Measurements from ENCODE around the gene SHMT1. TPM values are rescaled to one million over a fixed set of nuclear protein-coding genes. Genes with fewer than 3 reads are reported as not detected.
"Not testable (repeated sequence)": the region's sequence is repeated elsewhere in the genome, so short reads cannot be mapped to it uniquely, and the experiment has no call there.

SHMT1 gene
- total RNA-seq, 1 donor from 2014 or later = 33.1 TPM

DNA sequence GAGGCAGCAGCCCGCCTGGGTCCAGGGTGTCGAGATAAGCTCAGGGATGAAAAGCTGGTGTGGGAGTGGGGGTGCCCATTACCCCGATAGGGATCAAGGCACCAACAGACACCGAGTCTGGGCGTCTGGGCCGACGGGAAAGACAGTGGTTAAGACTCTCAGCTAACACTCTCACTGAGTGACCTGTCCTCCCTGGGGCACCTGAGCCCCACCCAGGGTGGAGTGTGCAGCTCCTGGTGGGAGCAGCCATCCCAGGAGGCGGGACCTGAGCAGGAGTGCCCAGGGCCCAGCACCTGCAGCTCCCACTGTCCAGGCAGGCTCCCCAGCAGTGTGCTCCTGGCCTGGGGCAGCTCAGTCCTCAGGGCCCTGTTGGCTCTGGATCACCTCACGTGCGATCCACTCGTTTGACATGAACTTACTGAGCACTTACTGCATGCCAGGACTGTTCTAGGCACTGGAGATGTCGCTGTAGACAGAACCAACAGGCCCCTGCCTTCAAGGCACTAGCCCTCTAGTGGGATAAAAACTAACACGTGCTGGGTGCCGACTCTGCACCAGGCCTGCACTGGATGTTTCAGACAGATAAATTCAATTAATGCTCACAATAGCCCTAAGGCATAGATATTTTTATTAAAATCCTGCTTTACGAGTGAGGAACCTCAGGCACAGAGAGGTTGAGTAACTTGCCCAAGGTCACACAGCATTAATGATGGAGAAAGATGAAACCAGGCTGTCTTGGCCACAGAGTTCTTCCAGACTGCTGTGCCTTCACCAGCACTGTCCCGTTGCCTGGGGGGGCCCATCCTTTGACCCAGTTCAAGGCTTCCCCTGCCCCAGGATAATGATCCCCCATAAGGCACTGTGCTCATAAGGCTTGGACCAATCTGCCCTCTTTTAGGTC lies 16.1 kb upstream of the SHMT1 start:
- no peak for DNase-seq
- no peak for ATAC-seq
- Histone ChIP-seq H3K36me3 (no peaks in the 10 kb centered on the region), H3K4me3 (no peak overlapping the region), H3K27ac (no peak overlapping the region), H3K27me3 (ENCODE audit: low read depth) (peaks cover 25% of the 10 kb centered on the region), H3K4me1 (peaks cover 9% of the 10 kb centered on the region), H3K9me3 (no peaks in the 10 kb centered on the region)
- intact Hi-C loops (cut with DNase I) = no loop called here
- TF ChIP-seq, protein P1, sequence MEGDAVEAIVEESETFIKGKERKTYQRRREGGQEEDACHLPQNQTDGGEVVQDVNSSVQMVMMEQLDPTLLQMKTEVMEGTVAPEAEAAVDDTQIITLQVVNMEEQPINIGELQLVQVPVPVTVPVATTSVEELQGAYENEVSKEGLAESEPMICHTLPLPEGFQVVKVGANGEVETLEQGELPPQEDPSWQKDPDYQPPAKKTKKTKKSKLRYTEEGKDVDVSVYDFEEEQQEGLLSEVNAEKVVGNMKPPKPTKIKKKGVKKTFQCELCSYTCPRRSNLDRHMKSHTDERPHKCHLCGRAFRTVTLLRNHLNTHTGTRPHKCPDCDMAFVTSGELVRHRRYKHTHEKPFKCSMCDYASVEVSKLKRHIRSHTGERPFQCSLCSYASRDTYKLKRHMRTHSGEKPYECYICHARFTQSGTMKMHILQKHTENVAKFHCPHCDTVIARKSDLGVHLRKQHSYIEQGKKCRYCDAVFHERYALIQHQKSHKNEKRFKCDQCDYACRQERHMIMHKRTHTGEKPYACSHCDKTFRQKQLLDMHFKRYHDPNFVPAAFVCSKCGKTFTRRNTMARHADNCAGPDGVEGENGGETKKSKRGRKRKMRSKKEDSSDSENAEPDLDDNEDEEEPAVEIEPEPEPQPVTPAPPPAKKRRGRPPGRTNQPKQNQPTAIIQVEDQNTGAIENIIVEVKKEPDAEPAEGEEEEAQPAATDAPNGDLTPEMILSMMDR (IDR thresholded peaks at IDR 0.05) = no peak

GRCh38 chr17:18378614-18379013 lies 15.3 kb upstream of the SHMT1 start:
- ATAC-seq = not testable (repeated sequence)

DNA sequence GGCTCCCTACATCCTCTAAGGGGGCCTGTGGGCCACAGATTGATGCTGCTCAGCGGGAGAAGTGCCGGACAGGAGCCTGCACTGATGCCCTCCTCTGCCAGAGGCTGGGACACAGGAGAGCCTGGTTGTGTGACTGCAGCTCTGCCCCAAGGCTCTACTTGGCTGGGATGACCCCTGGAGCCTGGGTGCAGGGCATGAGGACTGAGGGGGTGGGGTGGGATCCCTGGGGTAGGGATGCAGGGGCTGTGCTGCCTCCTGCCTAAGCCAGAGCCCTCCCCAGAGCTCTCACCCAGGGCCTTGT lies 14.8 kb upstream of the SHMT1 start:
- TF ChIP-seq, protein P1 (IDR thresholded peaks at IDR 0.05) = no peak
- H3K9me3 ChIP-seq = no peaks in the 10 kb centered on the region
- no peaks in the 10 kb centered on the region for H3K36me3 ChIP-seq
- peak overlapping the region; percentile 77 for H3K27ac ChIP-seq
- peaks cover 9% of the 10 kb centered on the region for H3K4me1 ChIP-seq
- peaks cover 24% of the 10 kb centered on the region for H3K27me3 ChIP-seq (ENCODE audit: low read depth)
- no peak for DNase-seq
- ATAC-seq = peak in 1 of 2 donors; percentile 19
- intact Hi-C loops (cut with DNase I) = no loop called here
- H3K4me3 ChIP-seq = peak overlapping the region; percentile 19

More at GRCh38 chr17:18378614-18379013, 15.3 kb upstream of the SHMT1 start:
- DNase-seq; H3K9me3 ChIP-seq; H3K36me3 ChIP-seq; H3K4me1 ChIP-seq; H3K4me3 ChIP-seq; intact Hi-C loops (cut with DNase I): not testable (repeated sequence)
- peaks cover 25% of the 10 kb centered on the region for H3K27me3 ChIP-seq (ENCODE audit: low read depth)
- peak overlapping the region; percentile 77 for H3K27ac ChIP-seq

DNA sequence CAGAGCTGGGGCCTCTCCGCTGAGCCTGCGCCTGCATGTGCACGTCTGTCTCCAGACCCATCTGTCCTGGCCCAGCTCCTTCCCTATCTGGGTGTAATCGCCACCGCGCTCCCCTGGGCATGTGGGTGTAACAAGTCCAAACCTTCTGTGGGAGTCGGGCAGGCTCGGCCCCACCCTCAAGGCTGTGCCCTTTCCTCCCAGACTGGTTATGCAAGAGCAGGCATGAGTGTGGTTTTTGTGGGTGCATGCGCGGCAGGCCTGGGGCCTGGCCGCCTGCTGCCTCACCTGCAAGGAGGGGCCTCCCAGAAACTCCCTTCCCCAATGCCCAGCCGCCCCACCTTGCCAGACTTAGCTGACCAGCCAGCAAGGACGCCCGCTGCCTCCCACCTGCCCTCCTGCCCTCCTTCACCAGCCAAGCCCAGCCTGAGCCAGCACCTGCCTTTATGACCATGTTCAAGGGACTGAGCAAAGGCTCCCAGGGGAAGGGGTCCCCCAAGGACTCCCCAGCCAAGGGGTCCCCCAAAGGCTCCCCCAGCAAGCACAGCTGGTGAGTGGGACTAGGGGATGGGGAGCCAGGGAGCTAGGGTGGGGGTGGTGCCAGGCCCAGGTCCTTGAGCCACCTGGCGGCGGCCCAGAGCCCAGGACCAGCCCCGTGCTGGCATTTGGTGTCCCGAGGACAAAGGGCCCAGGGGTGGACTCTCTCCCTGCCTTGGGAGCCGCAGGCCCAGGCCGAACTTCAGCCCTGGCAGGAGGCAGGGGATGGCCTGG lies 14.3 kb upstream of the SHMT1 start, which contains the start of gene EVPLL:
TSS of gene EVPLL (plus strand) at position 342 of the 768 bp plus-strand sequence. CDS start 3,160 bp downstream, outside the sequence.
- no peaks in the 10 kb centered on the region for H3K9me3 ChIP-seq
- TF ChIP-seq, protein P1 (IDR thresholded peaks at IDR 0.05) = no peak
- peak within 1 kb of the TSS; percentile 19 for H3K4me3 ChIP-seq
- H3K27me3 ChIP-seq (ENCODE audit: low read depth) = peaks cover 19% of the 10 kb centered on the region
- no peaks in the 10 kb centered on the region for H3K36me3 ChIP-seq
- DNase-seq (peak; percentile 92), ATAC-seq (peak; percentile 94 to 98)
- H3K27ac ChIP-seq = peak within 1 kb of the TSS; percentile 77
- H3K4me1 ChIP-seq = peaks cover 9% of the 10 kb centered on the region
- intact Hi-C loops (cut with DNase I) = no loop called here

DNA sequence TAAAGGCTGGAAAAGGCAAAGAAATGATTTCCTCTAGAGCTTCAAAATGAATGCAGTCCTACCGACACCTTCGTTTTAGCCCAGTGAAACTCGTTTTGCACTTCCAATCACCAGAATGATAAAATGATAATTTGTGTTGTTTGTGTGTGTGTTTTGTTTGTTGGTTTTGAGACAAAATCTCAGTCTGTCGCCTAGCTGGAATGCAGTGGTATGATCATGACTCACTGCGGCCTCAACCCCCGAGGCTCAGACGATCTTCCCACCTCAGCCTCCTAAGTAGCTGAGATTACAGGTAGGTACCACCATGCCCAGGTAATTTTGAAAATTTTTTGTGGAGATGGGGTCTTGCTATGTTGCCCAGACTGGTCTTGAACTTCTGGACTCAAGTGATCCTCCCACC lies 10.9 kb upstream of the SHMT1 start:
- intact Hi-C loops (cut with DNase I) = no loop called here
- Histone ChIP-seq H3K4me3 (no peak overlapping the region), H3K27ac (no peak overlapping the region), H3K27me3 (ENCODE audit: low read depth) (peaks cover under 1% of the 10 kb centered on the region), H3K4me1 (peaks cover 9% of the 10 kb centered on the region), H3K36me3 (no peaks in the 10 kb centered on the region), H3K9me3 (no peaks in the 10 kb centered on the region)
- TF ChIP-seq, protein P1 (IDR thresholded peaks at IDR 0.05) = no peak
- ATAC-seq (no peak), DNase-seq (no peak)

- DNase-seq; H3K4me3 ChIP-seq; intact Hi-C loops (cut with DNase I): not testable (repeated sequence)
Observed at GRCh38 chr17:18373181-18373580, 9.8 kb upstream of the SHMT1 start.

More at GRCh38 chr17:18373181-18373580, 9.8 kb upstream of the SHMT1 start:
- H3K4me1 ChIP-seq; H3K27me3 ChIP-seq (ENCODE audit: low read depth); H3K9me3 ChIP-seq; ATAC-seq; H3K27ac ChIP-seq; H3K36me3 ChIP-seq: not testable (repeated sequence)
